H9 (cell line): ENCODE results near the gene FAHD1. TPM values are rescaled to one million over a fixed set of nuclear protein-coding genes. Genes with fewer than 3 reads are reported as not detected.

Experiments used
- DNase-seq: peaks from one replicate; pipeline ENCODE4 v3.0.0-alpha.2; 2017
- H2AFZ ChIP-seq: one replicate; pipeline ENCODE4 v1.6.1; 2013; ENCODE audit warnings: mild to moderate bottlenecking, low read length, control low read depth, moderate library complexity
- H2AK5ac ChIP-seq: 2 replicates; pipeline ENCODE4 v1.6.1; 2013; ENCODE audit warnings: low read length, control low read depth, mixed read lengths; ENCODE audit not compliant: insufficient read length
- H2BK120ac ChIP-seq: one replicate; pipeline ENCODE4 v1.6.1; 2013; ENCODE audit warnings: low read depth, mild to moderate bottlenecking, low read length, control low read depth, inconsistent platforms; ENCODE audit not compliant: poor library complexity, severe bottlenecking
- H2BK12ac ChIP-seq: 2 replicates; pipeline ENCODE4 v1.6.1; 2013; ENCODE audit warnings: low read length, control low read depth, mixed read lengths, low read depth; ENCODE audit not compliant: insufficient read length
- H2BK15ac ChIP-seq: 2 replicates; pipeline ENCODE4 v1.6.1; 2013; ENCODE audit warnings: low read depth, low read length, control low read depth
- H2BK20ac ChIP-seq: one replicate; pipeline ENCODE4 v1.6.1; 2013; ENCODE audit warnings: low read depth, mild to moderate bottlenecking, low read length, control low read depth, inconsistent platforms; ENCODE audit not compliant: poor library complexity, severe bottlenecking
- H2BK5ac ChIP-seq: 2 replicates; pipeline ENCODE4 v1.6.1; 2013; ENCODE audit warnings: low read length, control low read depth, mixed read lengths; ENCODE audit not compliant: insufficient read length
- H3K14ac ChIP-seq: 2 replicates; pipeline ENCODE4 v1.6.1; 2013; ENCODE audit warnings: low read length, control low read depth; ENCODE audit not compliant: insufficient read depth
- H3K18ac ChIP-seq: 2 replicates; pipeline ENCODE4 v1.6.1; 2013; ENCODE audit warnings: low read depth, mild to moderate bottlenecking, mixed read lengths, low read length, control low read depth; ENCODE audit not compliant: insufficient read length
- H3K23ac ChIP-seq: 2 replicates; pipeline ENCODE4 v1.6.1; 2013; ENCODE audit warnings: low read length, control low read depth, mixed read lengths, low read depth; ENCODE audit not compliant: insufficient read length
- H3K23me2 ChIP-seq: 2 replicates; pipeline ENCODE4 v1.6.1; 2013; ENCODE audit warnings: low read depth, mild to moderate bottlenecking, mixed read lengths, low read length, control low read depth; ENCODE audit not compliant: insufficient read length, poor library complexity, severe bottlenecking
- H3K27ac ChIP-seq: 2 replicates; pipeline ENCODE4 v1.5.1; 2013; ENCODE audit warnings: low read length, control low read depth, mixed read lengths, low read depth; ENCODE audit not compliant: insufficient read length
- H3K27me3 ChIP-seq: 2 replicates; pipeline ENCODE4 v1.6.1; 2013; ENCODE audit warnings: low read length, control low read depth, inconsistent platforms; ENCODE audit not compliant: insufficient read depth
- H3K4ac ChIP-seq: 2 replicates; pipeline ENCODE4 v1.6.1; 2013; ENCODE audit warnings: low read depth, mild to moderate bottlenecking, control low read depth, inconsistent platforms, low read length, moderate library complexity
- H3K4me1 ChIP-seq: 2 replicates; pipeline ENCODE4 v1.6.1; 2013; ENCODE audit warnings: low read length, control low read depth, inconsistent platforms; ENCODE audit not compliant: insufficient read depth
- H3K4me2 ChIP-seq: 2 replicates; pipeline ENCODE4 v1.6.1; 2013; ENCODE audit warnings: low read length, control low read depth, mixed read lengths; ENCODE audit not compliant: insufficient read length, insufficient read depth
- H3K56ac ChIP-seq: 2 replicates; pipeline ENCODE4 v1.6.1; 2013; ENCODE audit warnings: low read depth, mild to moderate bottlenecking, mixed read lengths, low read length, control low read depth; ENCODE audit not compliant: insufficient read length
- H3K79me1 ChIP-seq: 2 replicates; pipeline ENCODE4 v1.6.1; 2013; ENCODE audit warnings: low read depth, mild to moderate bottlenecking, moderate library complexity, low read length, control low read depth, inconsistent platforms; ENCODE audit not compliant: insufficient read depth, poor library complexity, severe bottlenecking
- H3K79me2 ChIP-seq: 2 replicates; pipeline ENCODE4 v1.6.1; 2013; ENCODE audit warnings: low read length, control low read depth, inconsistent platforms; ENCODE audit not compliant: insufficient read depth
- H3K9ac ChIP-seq: 2 replicates; pipeline ENCODE4 v1.6.1; 2013; ENCODE audit warnings: low read length, control low read depth, mixed read lengths; ENCODE audit not compliant: insufficient read length; ENCODE audit errors: extremely low read depth
- H3K9me3 ChIP-seq: one replicate; pipeline ENCODE4 v1.6.1; 2013; ENCODE audit warnings: low read depth, low read length, inconsistent platforms; ENCODE audit not compliant: control insufficient read depth
- H3T11ph ChIP-seq: one replicate; pipeline ENCODE4 v1.6.1; 2013; ENCODE audit warnings: mild to moderate bottlenecking, low read length, control low read depth, inconsistent platforms
- H4K20me1 ChIP-seq: one replicate; pipeline ENCODE4 v1.6.1; 2013; ENCODE audit not compliant: control insufficient read depth, insufficient read length, insufficient read depth
- H4K5ac ChIP-seq: 2 replicates; pipeline ENCODE4 v1.6.1; 2013; ENCODE audit warnings: low read depth, mild to moderate bottlenecking, mixed read lengths, low read length, control low read depth; ENCODE audit not compliant: insufficient read length
- H4K8ac ChIP-seq: replicated peaks from 2 replicates; pipeline ENCODE4 v1.6.1; 2013; ENCODE audit warnings: low read length, control low read depth, mixed read lengths, low read depth; ENCODE audit not compliant: insufficient read length
- H4K91ac ChIP-seq: 2 replicates; pipeline ENCODE4 v1.6.1; 2013; ENCODE audit warnings: low read depth, mild to moderate bottlenecking, moderate library complexity, mixed read lengths, low read length, control low read depth; ENCODE audit not compliant: insufficient read length
- H3K27ac Mint-ChIP-seq, 3 experiments: 2 replicates in 2 of 3; 3 replicates in 1 of 3; pipeline ENCODE4 v1.8.0; 2020 to 2021; ENCODE audit warnings: mixed read lengths in 3 of 3, mild to moderate bottlenecking in 1 of 3, moderate library complexity in 1 of 3
- H3K27me3 Mint-ChIP-seq: 2 replicates; pipeline ENCODE4 v1.8.0; 2021; ENCODE audit warnings: low read depth, mild to moderate bottlenecking, moderate library complexity, mixed read lengths
- H3K36me3 Mint-ChIP-seq, 3 experiments: 2 replicates in 2 of 3; 3 replicates in 1 of 3; pipeline ENCODE4 v1.8.0; 2020 to 2021; ENCODE audit warnings: low read depth in 3 of 3, mixed read lengths in 3 of 3; ENCODE audit not compliant: insufficient read depth in 1 of 3
- H3K4me1 Mint-ChIP-seq, 2 experiments: 2 replicates each; pipeline ENCODE4 v1.8.0; 2020; ENCODE audit warnings: mixed read lengths in 2 of 2
- H3K4me3 Mint-ChIP-seq, 2 experiments: 2 replicates in 1 of 2; 3 replicates in 1 of 2; pipeline ENCODE4 v1.8.0; 2020 to 2021; ENCODE audit warnings: mild to moderate bottlenecking in 2 of 2, mixed read lengths in 2 of 2, moderate library complexity in 1 of 2
- H3K9me3 Mint-ChIP-seq, 2 experiments: 2 replicates in 1 of 2; 3 replicates in 1 of 2; pipeline ENCODE4 v1.8.0; 2020; ENCODE audit warnings: mild to moderate bottlenecking in 2 of 2, mixed read lengths in 2 of 2, moderate library complexity in 1 of 2
- WGBS: extraction: QIAGEN DNeasy Blood & Tissue Kit; methylation state at CpG from one replicate; pipeline ENCODE4 v1.1.7; 2013; ENCODE audit warnings: missing lambda C conversion rate, low lambda C conversion rate, mixed read lengths; ENCODE audit not compliant: insufficient read length; ENCODE audit errors: extremely low coverage; 5-methylcytosine and 5-hydroxymethylcytosine counted together
- total RNA-seq: library from RNA; stranded (reverse); gene quantifications from 2 replicates; pipeline ENCODE4 v1.2.1, GENCODE V29; 2021
- TF ChIP-seq, protein P1 (sequence below): fragments of 200-600 bp; sonication (generic); conservative IDR thresholded peaks from 3 replicates; pipeline ENCODE4 v1.8.0; 2021; ENCODE audit warnings: antibody characterized with exemption, mild to moderate bottlenecking

Gene FAHD1
- total RNA-seq, 1 experiment from 2014 or later: 16.2 TPM

- no peak overlapping the region for H2BK5ac ChIP-seq
- no peak overlapping the region for H4K8ac ChIP-seq
- H3K27ac ChIP-seq: no peak overlapping the region
- no peak overlapping the region for H2BK20ac ChIP-seq
- H3K79me1 ChIP-seq: no peaks in the 10 kb centered on the region
- H4K5ac ChIP-seq: no peak overlapping the region
- H2BK120ac ChIP-seq: no peak overlapping the region
- TF ChIP-seq, protein P1, sequence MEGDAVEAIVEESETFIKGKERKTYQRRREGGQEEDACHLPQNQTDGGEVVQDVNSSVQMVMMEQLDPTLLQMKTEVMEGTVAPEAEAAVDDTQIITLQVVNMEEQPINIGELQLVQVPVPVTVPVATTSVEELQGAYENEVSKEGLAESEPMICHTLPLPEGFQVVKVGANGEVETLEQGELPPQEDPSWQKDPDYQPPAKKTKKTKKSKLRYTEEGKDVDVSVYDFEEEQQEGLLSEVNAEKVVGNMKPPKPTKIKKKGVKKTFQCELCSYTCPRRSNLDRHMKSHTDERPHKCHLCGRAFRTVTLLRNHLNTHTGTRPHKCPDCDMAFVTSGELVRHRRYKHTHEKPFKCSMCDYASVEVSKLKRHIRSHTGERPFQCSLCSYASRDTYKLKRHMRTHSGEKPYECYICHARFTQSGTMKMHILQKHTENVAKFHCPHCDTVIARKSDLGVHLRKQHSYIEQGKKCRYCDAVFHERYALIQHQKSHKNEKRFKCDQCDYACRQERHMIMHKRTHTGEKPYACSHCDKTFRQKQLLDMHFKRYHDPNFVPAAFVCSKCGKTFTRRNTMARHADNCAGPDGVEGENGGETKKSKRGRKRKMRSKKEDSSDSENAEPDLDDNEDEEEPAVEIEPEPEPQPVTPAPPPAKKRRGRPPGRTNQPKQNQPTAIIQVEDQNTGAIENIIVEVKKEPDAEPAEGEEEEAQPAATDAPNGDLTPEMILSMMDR: no peak
- H3K9ac ChIP-seq: no peak overlapping the region
- no peaks in the 10 kb centered on the region for H3K9me3 ChIP-seq
- H3K36me3 Mint-ChIP-seq: peaks cover 15 to 37% (median 16%) of the 10 kb centered on the region in 3 experiments; a peak in 6 of 7 replicates
- no peaks in the 10 kb centered on the region for H3K27me3 ChIP-seq
- H3K9me3 Mint-ChIP-seq: peaks cover 2 to 4% of the 10 kb centered on the region in 2 experiments; a peak in 2 of 5 replicates
- no peaks in the 10 kb centered on the region for H3K79me2 ChIP-seq
- no peak overlapping the region for H2BK12ac ChIP-seq
- H3K4ac ChIP-seq: no peak overlapping the region
- H3K27ac Mint-ChIP-seq: no peak overlapping the region
- no CpG with 5 or more reads among the region's 18 CpGs for WGBS
- no peak overlapping the region for H2AK5ac ChIP-seq
- H3K27me3 Mint-ChIP-seq: no peaks in the 10 kb centered on the region
- no peak overlapping the region for H2BK15ac ChIP-seq
- H3K4me1 ChIP-seq: no peaks in the 10 kb centered on the region
- no peak overlapping the region for H3K18ac ChIP-seq
- H3K4me2 ChIP-seq: no peak overlapping the region
- no peak overlapping the region for H3K14ac ChIP-seq
- no peak overlapping the region for H3K4me3 Mint-ChIP-seq
- DNase-seq: no peak
- H3T11ph ChIP-seq: no peak overlapping the region
- H3K23me2 ChIP-seq: no peaks in the 10 kb centered on the region
- peaks cover 0 to 3% of the 10 kb centered on the region in 2 experiments; a peak in 2 of 4 replicates for H3K4me1 Mint-ChIP-seq
- H4K20me1 ChIP-seq: no peaks in the 10 kb centered on the region
- H3K23ac ChIP-seq: no peak overlapping the region
- no peak overlapping the region for H3K56ac ChIP-seq
- H4K91ac ChIP-seq: no peak overlapping the region
- H2AFZ ChIP-seq: no peak overlapping the region
These were observed 18.3 kb upstream of the FAHD1 start for GRCh38 chr16:1808691-1809090.
